Naive thymus-derived CD4-positive, alpha-beta T cell (primary cell): ENCODE results near the gene ALDH1L2. TPM values are rescaled to one million over a fixed set of nuclear protein-coding genes. Genes with fewer than 3 reads are reported as not detected.

Source experiments
- ATAC-seq: fragments of 150-1000 bp; cut with Tn5 transposase; 2 replicates; pipeline ENCODE4 v1.10.0; 2021; ENCODE audit warnings: mild to moderate bottlenecking, moderate library complexity
- CTCF ChIA-PET: fragments of 350-600 bp; sonication (Branson Sonifier 250); formaldehyde crosslinking; loops from one replicate; lab custom pipeline; 2021; ENCODE audit warnings: antibody characterized with exemption; lab: Charles Lee
- POLR2A ChIA-PET: fragments of 350-600 bp; sonication (Branson Sonifier 250); formaldehyde crosslinking; loops from one replicate; lab custom pipeline; 2021; ENCODE audit warnings: antibody characterized with exemption, inconsistent platforms; lab: Charles Lee
- DNase-seq, 9 donors: peaks; one replicate each; pipeline versions ENCODE4 v3.0.0 to v3.0.0-alpha.2; 2020 to 2022; ENCODE audit warnings: mixed read lengths in 1 of 9
- H3K27ac ChIP-seq: one replicate; pipeline ENCODE4 v1.7.0; 2013; ENCODE audit warnings: mild to moderate bottlenecking, low read depth, low read length, moderate library complexity
- H3K27me3 ChIP-seq, 2 donors: one replicate each; pipeline ENCODE4 v1.7.0; 2013; ENCODE audit warnings: low read length in 2 of 2, mild to moderate bottlenecking in 2 of 2, moderate library complexity in 2 of 2; ENCODE audit not compliant: control insufficient read depth in 2 of 2, insufficient read depth in 2 of 2
- H3K36me3 ChIP-seq, 3 experiments: 1 replicate in 2 of 3; 2 replicates in 1 of 3; pipeline ENCODE4 v1.7.0; 2013; ENCODE audit warnings: low read length in 3 of 3, mild to moderate bottlenecking in 3 of 3, moderate library complexity in 1 of 3; ENCODE audit not compliant: insufficient read depth in 3 of 3, control insufficient read depth in 2 of 3
- H3K4me1 ChIP-seq, 2 donors: one replicate each; pipeline ENCODE4 v1.7.0; 2013; ENCODE audit warnings: low read length in 2 of 2, mild to moderate bottlenecking in 2 of 2, moderate library complexity in 1 of 2; ENCODE audit not compliant: control insufficient read depth in 2 of 2, insufficient read depth in 2 of 2
- H3K4me3 ChIP-seq: 2 replicates; pipeline ENCODE4 v1.7.0; 2013; ENCODE audit warnings: mild to moderate bottlenecking, low read length
- H3K9me3 ChIP-seq, 3 experiments: 1 replicate in 2 of 3; 2 replicates in 1 of 3; pipeline ENCODE4 v1.7.0; 2013; ENCODE audit warnings: low read length in 3 of 3; ENCODE audit not compliant: control insufficient read depth in 2 of 3
- H3K27ac Mint-ChIP-seq, 9 donors: one replicate each; pipeline ENCODE4 v1.8.0; 2020 to 2022; ENCODE audit warnings: mixed read lengths in 9 of 9, mild to moderate bottlenecking in 8 of 9, moderate library complexity in 5 of 9, inconsistent platforms in 2 of 9
- H3K27me3 Mint-ChIP-seq, 5 donors: one replicate each; pipeline ENCODE4 v1.8.0; 2021 to 2022; ENCODE audit warnings: mixed read lengths in 5 of 5, mild to moderate bottlenecking in 1 of 5
- H3K36me3 Mint-ChIP-seq, 5 donors: one replicate each; pipeline ENCODE4 v1.8.0; 2020 to 2022; ENCODE audit warnings: mixed read lengths in 5 of 5, mild to moderate bottlenecking in 3 of 5, inconsistent platforms in 1 of 5
- H3K4me1 Mint-ChIP-seq, 7 donors: one replicate each; pipeline ENCODE4 v1.8.0; 2020 to 2022; ENCODE audit warnings: mixed read lengths in 7 of 7, mild to moderate bottlenecking in 3 of 7, inconsistent platforms in 1 of 7
- H3K4me3 Mint-ChIP-seq, 10 donors: one replicate each; pipeline ENCODE4 v1.8.0; 2020 to 2022; ENCODE audit warnings: mild to moderate bottlenecking in 10 of 10, mixed read lengths in 10 of 10, moderate library complexity in 6 of 10, inconsistent platforms in 2 of 10
- H3K9me3 Mint-ChIP-seq, 11 donors: one replicate each; pipeline ENCODE4 v1.8.0; 2020 to 2022; ENCODE audit warnings: mixed read lengths in 11 of 11, mild to moderate bottlenecking in 4 of 11, inconsistent platforms in 1 of 11, moderate library complexity in 1 of 11
- intact Hi-C, 2 donors: fragments of 100-400 bp; cut with micrococcal nuclease; formaldehyde crosslinking; loops; one replicate each; pipeline ENCODE4 v1.15.1; 2023
- polyA plus RNA-seq, 2 donors: library from polyadenylated mRNA; unstranded; fragments of 300-500 nt; fragmentation: Illumina TruSeq; gene quantifications; one replicate each; pipeline ENCODE4 v1.2.3, GENCODE V29; 2021
- total RNA-seq, 6 experiments: library from RNA in 5 of 6; stranded (reverse) in 5 of 6; gene quantifications; 1 replicate in 5 of 6; 2 replicates in 1 of 6; pipeline ENCODE4 v1.2.3 and lab custom pipeline; 2021 to 2026

ALDH1L2 gene
- total and polyA plus RNA-seq, 7 experiments from 2014 or later: 0.24 to 0.42 (median 0.34) TPM; not detected in 3

DNA sequence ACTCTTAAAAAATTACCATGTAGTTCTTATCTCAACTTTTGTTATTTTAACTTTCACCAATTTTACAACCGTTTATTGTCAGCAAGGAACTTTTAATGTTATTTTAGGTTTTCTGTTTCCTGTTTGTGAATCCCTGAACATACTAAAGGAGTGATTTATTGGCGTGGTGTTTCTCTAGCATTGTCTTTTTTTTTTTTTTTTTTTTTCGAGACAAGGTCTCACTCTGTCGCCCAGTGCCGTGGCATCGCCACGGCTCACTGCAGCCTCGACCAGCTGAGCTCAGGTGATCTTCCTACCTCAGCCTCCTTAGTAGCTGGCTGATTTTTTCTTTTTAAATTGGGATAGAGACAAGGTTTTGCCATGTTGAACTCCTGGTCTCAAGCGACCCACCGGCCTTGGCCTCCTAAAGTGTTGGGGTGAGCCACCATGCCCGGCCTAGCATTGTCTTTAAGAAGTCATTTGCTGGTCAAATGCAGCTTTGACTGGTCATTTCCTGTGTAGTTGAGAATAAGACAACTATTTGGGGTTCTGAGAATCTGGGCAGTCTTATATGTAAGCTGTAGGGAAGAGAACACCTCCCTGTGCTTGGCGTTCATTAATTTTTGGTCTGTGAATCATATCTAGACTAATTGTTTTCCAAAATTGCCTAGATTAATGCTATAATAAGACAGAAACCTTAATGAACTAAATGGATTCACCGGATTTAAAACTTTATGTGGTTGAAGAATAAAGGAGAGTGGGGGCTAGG is 25.4 kb upstream of the ALDH1L2 start:
- H3K9me3 ChIP-seq: no peaks in the 10 kb centered on the region
- H3K4me1 Mint-ChIP-seq: peaks cover 29 to 59% (median 50%) of the 10 kb centered on the region in 7 donors
- H3K4me3 Mint-ChIP-seq: peak overlapping the region; percentile 89 to 98 (median 96)
- intact Hi-C loops: loop anchor here (2.0 to 10.0 kb wide), 13 partner anchors 15 to 1985 kb away; partner anchors contain the start of genes HCFC2 (in 2 of the 2), CHST11 (in 1 of the 2), CRY1 (in 1 of the 2) and EID3 (in 1 of the 2)
- peak overlapping the region; percentile 63 to 93 (median 74) for H3K27ac Mint-ChIP-seq
- H3K27me3 Mint-ChIP-seq: peaks cover 0 to 17% (median 13%) of the 10 kb centered on the region in 5 donors
- peak overlapping the region; percentile 4 for H3K4me3 ChIP-seq
- POLR2A ChIA-PET: no interaction called here
- DNase-seq: no peak
- H3K36me3 Mint-ChIP-seq: peaks cover 12 to 24% (median 21%) of the 10 kb centered on the region in 5 donors
- no peak overlapping the region for H3K27ac ChIP-seq
- peaks cover 0 to 5% (median 0%) of the 10 kb centered on the region in 11 donors for H3K9me3 Mint-ChIP-seq
- ATAC-seq: no peak
- CTCF ChIA-PET: no interaction called here
- peaks cover 4 to 12% (median 5%) of the 10 kb centered on the region in 3 experiments for H3K36me3 ChIP-seq
- H3K27me3 ChIP-seq: no peaks in the 10 kb centered on the region
- peaks cover 13 to 16% of the 10 kb centered on the region in 2 donors for H3K4me1 ChIP-seq

DNA sequence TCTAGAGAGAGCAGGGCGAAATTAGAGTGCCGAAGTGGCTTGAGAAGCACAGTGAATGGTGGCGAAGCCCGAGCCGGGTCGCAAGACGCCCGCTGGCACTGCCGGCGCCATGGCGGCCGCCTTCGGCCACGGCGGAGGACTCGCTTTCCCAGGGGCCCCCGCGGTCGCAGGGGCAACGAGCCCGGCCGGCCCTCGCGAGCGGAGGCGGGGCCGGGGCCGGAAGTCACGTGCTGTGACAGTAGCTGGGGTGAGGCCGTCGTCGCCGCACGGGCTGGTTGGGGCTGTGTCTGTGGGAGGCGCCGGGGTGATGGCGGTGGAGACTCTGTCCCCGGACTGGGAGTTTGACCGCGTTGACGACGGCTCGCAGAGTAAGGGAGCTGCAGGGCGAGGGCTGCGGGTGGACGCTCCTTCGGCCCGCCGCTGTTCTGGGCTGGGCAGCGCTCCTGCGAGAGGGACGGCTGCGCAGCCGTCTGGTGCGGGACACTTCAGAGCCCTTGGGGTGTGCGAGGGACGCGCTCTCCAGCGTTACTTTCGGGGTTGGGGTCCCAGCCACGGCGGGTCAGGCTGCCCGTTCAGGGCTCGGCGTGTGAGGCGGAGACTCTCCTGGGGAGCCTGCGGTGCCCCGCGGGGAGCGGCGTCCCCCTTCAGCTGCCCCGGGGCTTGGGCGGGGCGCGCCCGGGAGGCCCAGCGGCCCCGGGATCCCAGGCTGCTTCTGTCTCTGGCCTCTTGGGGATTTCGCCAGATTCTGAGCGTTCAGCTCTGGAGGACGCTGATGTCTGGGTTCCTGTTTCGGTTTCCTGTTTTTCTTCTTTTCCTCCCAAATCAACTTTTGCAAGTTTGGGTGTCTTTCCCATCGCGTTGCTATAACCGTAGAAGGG is 23.5 kb upstream of the ALDH1L2 start, which contains the start of gene WASHC4:
Gene WASHC4, plus strand, starts transcription at position 238 of the 878 bp plus-strand sequence. Its CDS starts 70 bp downstream, at position 308.
- ATAC-seq: peak; percentile 99
- Mint-ChIP-seq H3K4me3 (peak within 1 kb of the TSS; percentile 89 to 99 (median 96)), H3K9me3 (peaks cover 0 to 6% (median 0%) of the 10 kb centered on the region in 11 donors)

GRCh38 chr12:105107171-105107493 is 22.9 kb upstream of the ALDH1L2 start:
- Histone ChIP-seq H3K27me3 (no peaks in the 10 kb centered on the region), H3K36me3 (peaks cover 0 to 5% (median 4%) of the 10 kb centered on the region in 3 experiments), H3K4me1 (peaks cover 13 to 16% of the 10 kb centered on the region in 2 donors), H3K9me3 (no peaks in the 10 kb centered on the region), H3K4me3 (peak overlapping the region; percentile 68), H3K27ac (peak overlapping the region; percentile 93)
- CTCF ChIA-PET: interaction anchor here (0.6 kb wide), 1 partner anchor 171 kb away, joined by 4 read pairs; no protein-coding TSS in a partner anchor
- Mint-ChIP-seq H3K9me3 (peaks cover 0 to 4% (median 0%) of the 10 kb centered on the region in 11 donors), H3K27ac (peak overlapping the region; percentile 77 to 96 (median 95)), H3K36me3 (peaks cover 4 to 8% (median 5%) of the 10 kb centered on the region in 5 donors), H3K4me1 (peaks cover 20 to 39% (median 33%) of the 10 kb centered on the region in 7 donors), H3K27me3 (peaks cover 9 to 31% (median 28%) of the 10 kb centered on the region in 5 donors), H3K4me3 (peak overlapping the region; percentile 89 to 99 (median 96))
- DNase-seq: no peak
- POLR2A ChIA-PET: interaction anchor here (0.8 to 2.3 kb wide), 5 partner anchors 9 to 1250 kb away, joined by 3 to 6 read pairs (median 4); partner anchors contain the start of genes NFYB, POLR3B and TDG
- intact Hi-C loops: loop anchor here (1.0 to 10.0 kb wide), 29 partner anchors 23 to 1988 kb away; partner anchors contain the start of genes ALDH1L2 (in 2 of the 2), C12orf75 (in 2 of the 2), EID3 (in 2 of the 2) and HCFC2 (in 2 of the 2)
- ATAC-seq: no peak

More for the DNA sequence above, 23.5 kb upstream of the ALDH1L2 start, which contains the start of gene WASHC4:
- ChIA-PET CTCF (no interaction called here), POLR2A (interaction anchor here (0.8 to 2.3 kb wide), 8 partner anchors 8 to 1250 kb away, joined by 3 to 6 read pairs (median 4); partner anchors contain the start of genes NFYB, POLR3B and TDG)
- H3K36me3 ChIP-seq: peaks cover 0 to 8% (median 4%) of the 10 kb centered on the region in 3 experiments
- peak within 1 kb of the TSS; percentile 68 for H3K4me3 ChIP-seq
- peaks cover 3 to 27% (median 22%) of the 10 kb centered on the region in 5 donors for H3K27me3 Mint-ChIP-seq
- peaks cover 20 to 45% (median 38%) of the 10 kb centered on the region in 7 donors for H3K4me1 Mint-ChIP-seq
- peaks cover 8 to 14% (median 11%) of the 10 kb centered on the region in 5 donors for H3K36me3 Mint-ChIP-seq
- intact Hi-C loops: loop anchor here (1.0 to 10.0 kb wide), 30 partner anchors 10 to 1987 kb away; partner anchors contain the start of genes ALDH1L2 (in 2 of the 2), C12orf75 (in 2 of the 2), EID3 (in 2 of the 2) and HCFC2 (in 2 of the 2)
- peaks cover 13 to 16% of the 10 kb centered on the region in 2 donors for H3K4me1 ChIP-seq
- peak within 1 kb of the TSS; percentile 93 for H3K27ac ChIP-seq
- no peaks in the 10 kb centered on the region for H3K9me3 ChIP-seq
- peak; percentile 87 to 97 (median 90) for DNase-seq
- H3K27me3 ChIP-seq: no peaks in the 10 kb centered on the region
- H3K27ac Mint-ChIP-seq: peak within 1 kb of the TSS; percentile 77 to 96 (median 95)

DNA sequence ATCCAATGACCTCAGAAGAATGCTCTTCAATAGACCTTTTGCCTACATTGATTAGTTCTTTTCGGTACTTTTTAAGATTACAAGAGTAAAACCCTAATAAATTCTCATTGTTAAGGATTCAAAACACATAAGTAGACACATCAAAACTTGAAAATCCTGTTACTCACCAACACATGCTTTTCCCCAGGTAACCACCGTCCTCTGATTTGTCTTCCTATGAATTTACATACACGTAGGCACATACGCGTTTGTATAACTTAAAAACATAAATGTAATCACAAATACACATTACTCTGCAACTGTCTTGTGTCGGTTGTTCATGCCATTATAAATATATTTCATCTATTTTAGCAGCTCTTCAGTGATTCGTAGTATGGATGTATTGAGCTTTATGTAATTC is 22.4 kb upstream of the ALDH1L2 start:
- peaks cover 0 to 4% (median 0%) of the 10 kb centered on the region in 11 donors for H3K9me3 Mint-ChIP-seq
- peak overlapping the region in 3 of 9 donors; percentile 77 to 96 (median 95) for H3K27ac Mint-ChIP-seq
- Histone ChIP-seq H3K9me3 (no peaks in the 10 kb centered on the region), H3K27me3 (no peaks in the 10 kb centered on the region), H3K36me3 (peaks cover 0 to 5% (median under 1%) of the 10 kb centered on the region in 3 experiments), H3K4me3 (peak overlapping the region; percentile 68), H3K4me1 (peaks cover 13 to 16% of the 10 kb centered on the region in 2 donors), H3K27ac (no peak overlapping the region)
- ATAC-seq (no peak), DNase-seq (peak in 2 of 9 donors; percentile 4 to 7)
- intact Hi-C loops: loop anchor here (1.0 to 10.0 kb wide), 29 partner anchors 22 to 1988 kb away; partner anchors contain the start of genes ALDH1L2 (in 2 of the 2), C12orf75 (in 2 of the 2), EID3 (in 2 of the 2) and HCFC2 (in 2 of the 2)
- CTCF ChIA-PET: interaction anchor here (0.6 kb wide), 1 partner anchor 171 kb away, joined by 4 read pairs; no protein-coding TSS in a partner anchor
- POLR2A ChIA-PET: interaction anchor here (0.8 to 2.3 kb wide), 4 partner anchors 9 to 1140 kb away, joined by 3 to 6 read pairs (median 4); partner anchors contain the start of genes NFYB and TDG
- peaks cover 15 to 34% (median 28%) of the 10 kb centered on the region in 7 donors for H3K4me1 Mint-ChIP-seq
- H3K27me3 Mint-ChIP-seq: peaks cover 10 to 35% (median 32%) of the 10 kb centered on the region in 5 donors
- H3K36me3 Mint-ChIP-seq: peaks cover 0 to 4% (median 0%) of the 10 kb centered on the region in 5 donors
- H3K4me3 Mint-ChIP-seq: peak overlapping the region; percentile 89 to 99 (median 96)

- Mint-ChIP-seq H3K27ac (no peak overlapping the region), H3K36me3 (peaks cover 0 to under 1% (median 0%) of the 10 kb centered on the region in 5 donors), H3K27me3 (peaks cover 15 to 45% (median 39%) of the 10 kb centered on the region in 5 donors), H3K9me3 (peaks cover 0 to 4% (median 0%) of the 10 kb centered on the region in 11 donors), H3K4me3 (no peak overlapping the region), H3K4me1 (peaks cover 12 to 25% (median 19%) of the 10 kb centered on the region in 7 donors)
- CTCF ChIA-PET: no interaction called here
- DNase-seq (no peak), ATAC-seq (no peak)
- no peak overlapping the region for H3K27ac ChIP-seq
- H3K9me3 ChIP-seq: no peaks in the 10 kb centered on the region
- POLR2A ChIA-PET: no interaction called here
- H3K4me1 ChIP-seq: peaks cover 7 to 16% of the 10 kb centered on the region in 2 donors
- H3K27me3 ChIP-seq: no peaks in the 10 kb centered on the region
- peaks cover 0 to 5% (median 0%) of the 10 kb centered on the region in 3 experiments for H3K36me3 ChIP-seq
- intact Hi-C loops: loop anchor here (5.0 to 10.0 kb wide), 12 partner anchors 422 to 1990 kb away; partner anchors contain the start of genes HCFC2 (in 2 of the 2), CHST11 (in 1 of the 2), CRY1 (in 1 of the 2) and EID3 (in 1 of the 2)
- no peak overlapping the region for H3K4me3 ChIP-seq
Measured at GRCh38 chr12:105104762-105105161, 20.5 kb upstream of the ALDH1L2 start.
